ENCODE measurements around the gene CCT8L2. TPM values are rescaled to one million over a fixed set of nuclear protein-coding genes. Genes with fewer than 3 reads are reported as not detected.
"Not testable (repeated sequence)": the region's sequence is repeated elsewhere in the genome, so short reads cannot be mapped to it uniquely, and the experiment has no call there.

Gene CCT8L2, protein sequence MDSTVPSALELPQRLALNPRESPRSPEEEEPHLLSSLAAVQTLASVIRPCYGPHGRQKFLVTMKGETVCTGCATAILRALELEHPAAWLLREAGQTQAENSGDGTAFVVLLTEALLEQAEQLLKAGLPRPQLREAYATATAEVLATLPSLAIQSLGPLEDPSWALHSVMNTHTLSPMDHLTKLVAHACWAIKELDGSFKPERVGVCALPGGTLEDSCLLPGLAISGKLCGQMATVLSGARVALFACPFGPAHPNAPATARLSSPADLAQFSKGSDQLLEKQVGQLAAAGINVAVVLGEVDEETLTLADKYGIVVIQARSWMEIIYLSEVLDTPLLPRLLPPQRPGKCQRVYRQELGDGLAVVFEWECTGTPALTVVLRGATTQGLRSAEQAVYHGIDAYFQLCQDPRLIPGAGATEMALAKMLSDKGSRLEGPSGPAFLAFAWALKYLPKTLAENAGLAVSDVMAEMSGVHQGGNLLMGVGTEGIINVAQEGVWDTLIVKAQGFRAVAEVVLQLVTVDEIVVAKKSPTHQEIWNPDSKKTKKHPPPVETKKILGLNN
- total RNA-seq (not detected), polyA plus RNA-seq (not detected)
- long read RNA-seq, donor 1: 0 reads
- long read RNA-seq, donor 2: 0 reads

DNA sequence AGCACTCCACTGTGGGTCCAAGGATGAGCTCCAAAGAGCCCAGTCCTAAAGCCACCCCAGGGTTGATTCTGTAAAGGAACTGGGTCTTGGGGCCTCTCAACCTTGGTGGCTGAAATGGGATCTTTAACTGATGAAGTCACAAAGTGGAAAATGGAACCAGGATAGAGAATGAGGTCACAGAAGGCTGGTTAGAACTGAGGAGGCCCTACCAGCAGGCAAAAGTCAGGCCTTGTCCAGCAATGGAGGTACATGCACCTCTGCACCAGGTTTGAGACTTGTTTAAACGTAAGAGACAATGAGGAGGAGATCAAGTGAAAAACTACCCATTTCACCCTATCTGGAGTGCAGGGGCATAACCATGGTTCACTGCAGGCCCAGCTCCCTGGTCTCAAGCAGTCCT is at the start of gene CCT8L2:
Gene CCT8L2 (minus strand): TSS at position 101 of the 400 bp plus-strand sequence. CDS start 260 bp downstream, outside the sequence.
- H3K4me1 ChIP-seq; H3K27ac ChIP-seq; H3K9me3 ChIP-seq; H3K4me3 ChIP-seq; H3K36me3 ChIP-seq; DNase-seq; intact Hi-C loops (cut with DNase I; ENCODE audit: low total_unique reads): not testable (repeated sequence)
- H3K27me3 ChIP-seq (replicated peaks in 1 of 7): peaks cover 0 to 20% (median 0%) of the 10 kb centered on the region in 7 donors
- 67 to 82% (median 73%) methylated on average over 1 of the region's 1 CpG for WGBS, 5 donors

DNA sequence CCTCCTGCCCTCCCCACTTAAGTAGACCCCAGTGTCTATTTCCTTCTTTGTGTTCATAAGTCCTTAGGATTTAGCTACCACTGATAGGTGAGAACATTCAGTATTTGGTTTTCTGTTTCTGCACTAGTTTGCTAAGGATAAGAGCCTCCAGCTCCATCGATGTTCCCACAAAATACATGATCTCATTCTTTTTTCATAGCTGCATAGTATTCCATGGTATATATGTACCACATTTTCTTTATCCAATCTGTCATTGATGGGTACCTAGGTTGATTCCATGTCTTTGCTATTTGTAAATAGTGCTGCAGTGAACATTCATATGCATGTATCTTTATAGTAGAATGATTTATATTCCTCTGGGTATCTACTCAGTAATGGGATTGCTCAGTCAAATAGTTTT is 42.8 kb upstream of the CCT8L2 start:
- DNase-seq; H3K27me3 ChIP-seq (replicated peaks in 1 of 7); intact Hi-C loops (cut with DNase I; ENCODE audit: low total_unique reads); H3K27ac ChIP-seq; H3K4me1 ChIP-seq; H3K36me3 ChIP-seq; H3K9me3 ChIP-seq; H3K4me3 ChIP-seq: not testable (repeated sequence)
- 69 to 88% (median 78%) methylated on average over 1 of the region's 1 CpG for WGBS, 5 donors

DNA sequence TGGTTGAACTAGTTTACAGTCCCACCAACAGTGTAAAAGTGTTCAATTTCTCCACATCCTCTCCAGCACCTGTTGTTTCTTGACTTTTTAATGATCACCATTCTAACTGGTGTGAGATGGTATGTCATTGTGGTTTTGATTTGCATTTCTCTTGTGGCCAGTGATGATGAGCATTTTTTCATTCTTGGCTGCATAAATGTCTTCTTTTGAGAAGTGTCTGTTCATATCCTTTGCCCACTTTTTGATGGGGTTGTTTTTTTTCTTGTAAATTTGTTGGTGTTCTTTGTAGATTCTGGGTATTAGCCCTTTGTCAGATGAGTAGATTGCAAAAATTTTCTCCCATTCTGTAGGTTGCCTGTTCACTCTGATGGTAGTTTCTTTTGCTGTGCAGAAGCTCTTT is 41.5 kb upstream of the CCT8L2 start:
- intact Hi-C loops (cut with DNase I; ENCODE audit: low total_unique reads); H3K9me3 ChIP-seq; H3K4me1 ChIP-seq; DNase-seq; H3K27ac ChIP-seq; H3K36me3 ChIP-seq; H3K4me3 ChIP-seq; H3K27me3 ChIP-seq (replicated peaks in 1 of 7): not testable (repeated sequence)

DNA sequence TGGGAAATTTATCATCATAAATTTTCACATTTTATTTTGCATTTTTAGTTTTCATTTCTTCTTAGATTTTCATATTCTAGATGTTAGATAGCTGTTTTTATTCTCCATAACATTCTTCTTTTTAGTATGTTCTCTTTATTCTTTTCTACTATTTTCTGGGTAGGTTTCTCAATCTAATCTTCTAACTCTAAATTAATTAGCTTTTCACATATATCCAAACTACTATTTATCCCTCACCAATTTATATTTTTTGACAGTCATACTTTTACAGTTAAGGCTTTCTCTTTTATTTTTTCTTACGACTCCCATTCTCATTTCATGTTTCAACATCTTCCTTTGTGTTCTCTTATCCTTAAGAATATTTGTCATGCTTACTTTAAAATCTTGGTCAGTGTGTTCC is 35.9 kb upstream of the CCT8L2 start:
- H3K9me3 ChIP-seq; H3K27me3 ChIP-seq (replicated peaks in 1 of 7); H3K27ac ChIP-seq; intact Hi-C loops (cut with DNase I; ENCODE audit: low total_unique reads); H3K4me1 ChIP-seq; DNase-seq; H3K4me3 ChIP-seq; H3K36me3 ChIP-seq: not testable (repeated sequence)
- WGBS, 5 donors: 77 to 97% (median 95%) methylated on average over 1 of the region's 1 CpG

DNA sequence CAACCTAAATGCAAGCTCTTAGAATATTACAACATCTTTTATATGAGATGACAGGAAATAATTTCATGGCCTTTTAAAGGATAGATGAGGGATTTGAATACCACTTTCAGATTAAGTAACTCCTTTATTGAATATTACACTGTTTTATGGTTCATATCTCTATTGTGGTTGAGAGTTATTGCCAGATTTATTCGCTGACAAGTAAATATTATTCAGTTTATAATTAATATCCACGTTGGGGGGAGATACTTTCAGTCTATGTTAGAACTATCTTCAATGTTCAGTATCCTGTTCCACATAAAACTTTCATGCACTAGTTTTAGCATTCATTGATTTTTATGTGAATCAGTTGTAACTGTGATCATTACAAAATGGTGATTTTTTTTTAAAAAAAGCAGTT is 32.4 kb upstream of the CCT8L2 start:
- H3K27me3 ChIP-seq (replicated peaks in 1 of 7); DNase-seq; H3K4me1 ChIP-seq; intact Hi-C loops (cut with DNase I; ENCODE audit: low total_unique reads); H3K4me3 ChIP-seq; H3K27ac ChIP-seq; H3K9me3 ChIP-seq; H3K36me3 ChIP-seq: not testable (repeated sequence)
- WGBS, 5 donors: 54 to 62% (median 58%) methylated on average over 2 of the region's 2 CpGs

DNA sequence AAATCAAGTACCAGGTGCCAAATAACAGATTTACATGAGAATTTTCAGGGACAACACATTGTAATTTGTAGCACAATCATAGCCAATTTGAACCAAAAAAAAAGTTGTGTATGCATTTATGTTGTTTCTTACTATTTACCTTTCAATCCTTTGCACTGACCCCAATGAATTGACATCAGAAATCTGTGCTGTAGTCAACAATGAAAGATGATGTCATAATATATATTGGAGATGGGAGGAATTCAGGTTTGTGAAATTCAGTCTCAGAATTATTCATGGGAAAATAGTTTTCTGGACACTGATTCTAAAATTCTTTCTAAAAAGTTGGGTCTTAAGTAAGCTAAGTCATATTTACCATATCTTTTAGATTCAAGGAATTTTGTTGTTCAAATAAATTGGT is 31.0 kb upstream of the CCT8L2 start:
- intact Hi-C loops (cut with DNase I; ENCODE audit: low total_unique reads); H3K36me3 ChIP-seq: not testable (repeated sequence)

DNA sequence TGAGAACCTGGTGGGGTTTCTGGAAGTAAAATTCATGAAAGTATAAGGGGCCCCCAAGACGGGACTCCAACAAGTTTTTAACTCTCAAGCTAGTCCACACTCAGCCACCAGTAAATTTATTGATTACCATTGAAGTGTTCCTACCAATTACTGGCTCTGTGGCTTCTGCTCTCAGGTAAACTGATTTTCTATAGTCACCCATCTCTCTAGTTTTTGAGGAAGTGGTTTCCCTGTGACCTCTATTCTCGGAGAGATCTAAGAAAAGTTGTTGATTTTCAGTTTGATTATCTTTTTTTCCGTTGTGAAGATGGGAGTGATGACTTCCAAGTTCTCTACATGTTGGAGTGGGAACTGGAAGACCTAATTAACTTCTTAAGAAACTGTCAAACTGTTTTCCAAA is 24.9 kb upstream of the CCT8L2 start:
- H3K4me3 ChIP-seq; intact Hi-C loops (cut with DNase I; ENCODE audit: low total_unique reads); H3K4me1 ChIP-seq; DNase-seq; H3K27ac ChIP-seq; H3K27me3 ChIP-seq (replicated peaks in 1 of 7); H3K9me3 ChIP-seq; H3K36me3 ChIP-seq: not testable (repeated sequence)
- 32 to 54% (median 44%) methylated on average over 3 of the region's 3 CpGs for WGBS, 5 donors

More for the DNA sequence above, 31.0 kb upstream of the CCT8L2 start:
- not testable (repeated sequence) for H3K27ac ChIP-seq; H3K9me3 ChIP-seq; H3K27me3 ChIP-seq (replicated peaks in 1 of 7); H3K4me3 ChIP-seq; H3K4me1 ChIP-seq; DNase-seq

DNA sequence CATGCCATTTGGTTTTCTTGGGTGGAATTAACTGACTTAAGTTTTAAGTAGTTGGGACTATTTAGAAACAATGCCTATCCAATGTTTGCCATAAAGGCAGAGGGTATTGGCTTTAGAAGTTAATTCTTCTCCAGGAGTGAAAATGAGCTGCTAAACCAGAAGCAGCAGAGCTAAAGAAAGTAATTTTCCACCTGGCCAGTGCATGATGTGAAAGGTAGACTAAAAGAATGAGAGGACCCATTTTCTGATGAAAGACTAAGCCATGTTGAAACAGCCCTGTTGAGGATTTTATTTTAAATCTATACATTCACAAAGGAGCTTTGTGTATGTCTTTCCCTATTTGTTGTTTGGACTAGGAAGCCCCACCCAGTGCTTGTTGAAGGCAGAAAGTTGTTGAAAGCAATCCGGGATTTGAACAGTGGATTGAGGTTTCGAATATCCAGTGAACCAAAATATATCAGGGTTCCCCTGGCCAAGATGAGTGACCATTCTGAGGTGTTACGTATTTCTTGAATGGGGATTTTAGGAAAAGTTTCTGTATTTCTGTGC is 23.9 kb upstream of the CCT8L2 start:
- 78 to 94% (median 88%) methylated on average over 3 of the region's 3 CpGs for WGBS, 5 donors
- intact Hi-C loops (cut with DNase I; ENCODE audit: low total_unique reads); H3K9me3 ChIP-seq; DNase-seq; H3K27me3 ChIP-seq (replicated peaks in 1 of 7); H3K27ac ChIP-seq; H3K4me1 ChIP-seq; H3K4me3 ChIP-seq; H3K36me3 ChIP-seq: not testable (repeated sequence)

DNA sequence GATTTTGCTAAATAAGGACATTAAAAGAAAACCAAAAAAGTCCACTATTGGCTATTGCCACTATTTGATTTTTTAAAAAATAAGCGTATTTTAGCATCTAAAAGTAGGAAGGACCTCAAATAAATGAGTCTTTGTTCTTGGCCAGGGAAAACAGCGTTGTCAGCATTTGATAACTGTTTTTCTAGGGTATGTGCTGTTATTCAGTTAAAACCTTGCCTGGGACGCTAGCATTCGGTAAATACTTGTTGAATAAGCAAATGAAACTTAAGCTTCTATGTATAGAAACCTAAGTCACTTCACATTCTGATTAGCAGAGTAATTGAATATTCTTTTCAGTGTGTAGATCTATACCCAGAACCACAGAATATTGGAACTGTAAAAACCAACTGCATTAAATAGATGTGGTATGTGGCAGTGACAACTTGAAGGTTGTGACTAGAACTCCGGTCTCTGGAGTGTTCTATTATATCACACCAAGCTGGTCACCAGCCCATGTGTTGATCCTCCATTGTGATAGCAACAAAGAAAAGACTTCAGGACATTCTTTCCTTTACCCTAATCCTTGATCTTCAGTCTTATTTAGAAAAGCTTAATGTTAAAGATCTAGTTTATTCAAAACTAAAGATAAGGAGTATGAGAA is 23.1 kb upstream of the CCT8L2 start:
- H3K27ac ChIP-seq; intact Hi-C loops (cut with DNase I; ENCODE audit: low total_unique reads); H3K4me3 ChIP-seq; DNase-seq; H3K36me3 ChIP-seq; H3K4me1 ChIP-seq; H3K9me3 ChIP-seq: not testable (repeated sequence)
- 73 to 83% (median 81%) methylated on average over 5 of the region's 5 CpGs for WGBS, 5 donors
- peaks cover 0 to 12% (median 0%) of the 10 kb centered on the region in 7 donors for H3K27me3 ChIP-seq (replicated peaks in 1 of 7)
